NCI-H2107 treated with DMSO at 0.1 percent for 48 hours (cell line): ENCODE data around the gene SNRNP70.
A peak's percentile ranks its signal among the peaks of the same experiment; 100 is the strongest.
"Not testable (repeated sequence)": the region's sequence is repeated elsewhere in the genome, so short reads cannot be mapped to it uniquely, and the experiment has no call there.

Experiments
- DNase-seq: peaks from one replicate; lab custom pipeline; 2025; ENCODE audit not compliant: unreplicated experiment; lab: John Stamatoyannopoulos, UW

The SNRNP70 gene, protein sequence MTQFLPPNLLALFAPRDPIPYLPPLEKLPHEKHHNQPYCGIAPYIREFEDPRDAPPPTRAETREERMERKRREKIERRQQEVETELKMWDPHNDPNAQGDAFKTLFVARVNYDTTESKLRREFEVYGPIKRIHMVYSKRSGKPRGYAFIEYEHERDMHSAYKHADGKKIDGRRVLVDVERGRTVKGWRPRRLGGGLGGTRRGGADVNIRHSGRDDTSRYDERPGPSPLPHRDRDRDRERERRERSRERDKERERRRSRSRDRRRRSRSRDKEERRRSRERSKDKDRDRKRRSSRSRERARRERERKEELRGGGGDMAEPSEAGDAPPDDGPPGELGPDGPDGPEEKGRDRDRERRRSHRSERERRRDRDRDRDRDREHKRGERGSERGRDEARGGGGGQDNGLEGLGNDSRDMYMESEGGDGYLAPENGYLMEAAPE

DNA sequence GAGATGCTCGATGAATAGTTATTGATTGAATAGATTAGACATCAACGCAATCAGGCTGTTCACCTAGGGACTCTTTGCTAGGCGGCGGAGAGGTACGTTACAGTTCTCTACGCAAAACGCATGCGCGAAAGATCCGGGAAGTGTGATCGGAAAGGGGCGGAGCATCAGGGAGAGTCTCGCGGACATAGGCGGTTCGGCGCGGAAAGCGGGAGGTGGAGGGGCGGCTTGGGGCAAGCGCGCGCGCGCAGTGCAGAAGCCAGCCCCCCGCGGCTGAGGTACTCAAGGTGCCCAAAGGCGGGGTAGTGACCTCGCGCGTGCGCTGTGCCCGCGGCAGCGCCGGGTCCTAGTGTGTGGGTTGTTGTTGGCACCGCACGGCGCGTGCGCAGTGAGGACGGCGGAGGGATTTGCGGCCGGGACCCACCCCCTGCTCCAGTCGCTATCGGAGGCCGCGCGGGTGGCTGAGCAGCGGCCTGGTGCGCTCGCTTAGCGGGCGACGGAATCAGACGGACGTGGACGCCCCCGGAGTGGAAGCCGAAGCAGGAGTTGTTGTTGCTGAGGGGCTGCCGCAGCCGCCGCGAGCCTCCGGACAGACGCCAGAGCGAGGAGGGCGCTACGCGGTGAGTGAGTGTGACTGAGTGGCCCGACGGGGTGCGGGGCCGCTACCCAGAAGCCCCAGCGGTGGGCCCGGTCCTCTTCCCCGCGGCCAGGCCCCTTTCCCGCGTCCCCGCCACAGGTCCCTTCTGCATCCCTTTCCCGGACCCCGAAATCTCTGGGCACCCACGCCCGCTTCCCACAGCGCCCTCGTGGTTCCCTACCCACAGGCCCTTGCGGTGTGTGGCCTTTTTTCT, at the start of gene SNRNP70:
TSS of gene SNRNP70 (plus strand) at position 432 of the 848 bp plus-strand sequence. CDS start 964 bp downstream, outside the sequence.
- DNase-seq: peak; percentile 97

GRCh38 chr19:49036815-49037214, 48.4 kb upstream of the SNRNP70 start, which contains the start of gene CGB1:
TSS of gene CGB1 (minus strand) at chr19:49036895. CDS start at chr19:49036711, 184 bp downstream.
- DNase-seq: not testable (repeated sequence)

- DNase-seq: not testable (repeated sequence)
These were observed 47.1 kb upstream of the SNRNP70 start for GRCh38 chr19:49038111-49038510.

- not testable (repeated sequence) for DNase-seq
These were observed 46.5 kb upstream of the SNRNP70 start for GRCh38 chr19:49038557-49039276.

DNA sequence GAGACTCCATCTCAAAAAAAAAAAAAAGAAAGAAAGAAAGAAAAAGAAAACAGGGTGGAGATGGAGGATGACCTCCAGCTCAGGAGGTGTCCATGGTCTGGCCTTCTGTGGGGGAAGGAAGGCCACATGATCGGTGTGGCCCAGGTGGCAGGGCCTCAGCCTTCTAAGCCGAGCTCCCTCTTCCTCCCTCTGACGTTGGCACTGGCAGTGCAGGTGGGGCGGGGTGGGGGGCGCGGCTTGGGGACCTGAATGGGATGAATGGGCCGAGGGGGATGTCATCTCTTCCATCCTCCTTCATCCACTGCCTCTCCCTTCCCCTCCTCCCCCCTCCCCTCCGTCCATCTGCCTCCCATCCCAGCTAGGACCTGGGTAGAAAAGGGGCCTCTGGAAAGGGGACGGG, 45.5 kb upstream of the SNRNP70 start:
- not testable (repeated sequence) for DNase-seq

DNA sequence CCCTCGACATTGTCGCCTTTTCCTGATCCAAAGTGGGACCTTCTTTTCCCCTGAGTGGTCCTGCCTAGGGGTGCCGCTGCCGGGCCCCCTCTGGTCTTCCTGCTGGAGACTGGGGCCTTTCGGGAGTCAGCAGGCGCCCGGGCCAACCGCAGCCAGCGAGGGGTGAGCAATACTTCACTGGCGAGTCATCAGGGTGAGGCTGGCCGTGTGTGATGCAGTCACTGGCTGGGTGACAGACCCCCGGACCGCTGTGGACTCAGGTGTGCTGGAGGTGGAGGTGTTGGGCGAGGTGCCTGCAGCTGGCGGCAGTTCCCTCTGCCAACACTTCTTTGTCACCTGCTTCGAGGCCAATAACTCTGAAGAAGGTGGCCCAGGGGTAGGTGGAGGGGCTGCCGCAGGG, 43.1 kb upstream of the SNRNP70 start:
- no peak for DNase-seq

- DNase-seq: not testable (repeated sequence)
These were observed 42.6 kb upstream of the SNRNP70 start for GRCh38 chr19:49042666-49043065.

GRCh38 chr19:49043548-49043947, 41.7 kb upstream of the SNRNP70 start, which contains the start of gene CGB5:
TSS of gene CGB5 (plus strand) at chr19:49043848. CDS start at chr19:49044210, 362 bp downstream.
- DNase-seq: not testable (repeated sequence)

GRCh38 chr19:49049011-49049410, 36.2 kb upstream of the SNRNP70 start, which contains the start of gene CGB8:
TSS of gene CGB8 (minus strand) at chr19:49049111. CDS start at chr19:49048739, 372 bp downstream.
- not testable (repeated sequence) for DNase-seq

DNA sequence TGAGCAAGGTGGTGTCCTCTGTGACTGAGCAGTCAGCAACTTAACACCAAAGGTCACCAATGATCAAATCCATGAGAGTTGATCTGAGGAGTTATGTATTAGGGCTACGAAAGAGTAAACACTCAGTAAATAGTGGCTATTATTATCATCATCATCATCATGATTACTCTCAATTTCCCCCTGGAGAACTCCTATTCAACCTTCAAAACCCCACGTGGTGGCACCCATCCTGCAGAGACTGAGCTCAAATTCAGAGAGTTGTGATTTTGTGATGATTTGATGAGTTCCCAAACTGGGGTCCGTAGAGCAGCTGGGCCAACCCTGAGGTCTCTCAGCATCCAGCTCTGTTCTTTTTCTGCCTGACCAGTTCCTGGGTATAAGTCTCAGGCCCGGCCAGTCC, 35.4 kb upstream of the SNRNP70 start:
- DNase-seq: not testable (repeated sequence)

DNA sequence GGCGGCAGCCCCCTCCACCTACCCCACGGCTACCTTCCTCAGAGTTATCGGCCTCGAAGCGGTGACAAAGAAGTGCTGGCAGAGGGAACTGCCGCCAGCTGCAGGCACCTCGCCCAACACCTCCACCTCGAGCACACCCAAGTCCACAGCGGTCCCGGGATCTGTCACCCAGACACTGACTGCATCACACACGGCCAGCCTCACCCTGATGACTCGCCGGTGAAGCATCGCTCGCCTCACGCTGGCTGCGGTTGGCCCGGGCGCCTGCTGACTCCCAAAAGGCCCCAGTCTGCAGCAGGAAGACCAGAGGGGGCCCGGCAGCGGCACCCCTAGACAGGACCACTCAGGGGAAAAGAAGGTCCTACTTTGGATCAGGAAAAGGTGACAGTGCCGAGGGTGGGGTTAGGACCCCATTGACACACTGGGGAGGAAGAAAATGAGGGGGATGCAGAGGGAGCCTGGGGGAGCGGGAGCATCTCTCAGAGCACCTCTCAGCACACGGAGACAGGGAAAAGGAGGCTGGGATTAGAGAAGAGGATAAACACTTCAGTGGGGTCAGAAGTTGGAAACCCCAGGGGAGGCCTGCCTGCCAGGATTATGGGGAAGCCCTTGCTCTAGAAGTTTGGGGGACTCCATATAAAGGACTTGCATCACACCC, 34.7 kb upstream of the SNRNP70 start:
- not testable (repeated sequence) for DNase-seq

- no peak for DNase-seq
These were observed 28.9 kb upstream of the SNRNP70 start for GRCh38 chr19:49056101-49056901.

GRCh38 chr19:49056902-49057596, 28.2 kb upstream of the SNRNP70 start:
- DNase-seq: not testable (repeated sequence)

GRCh38 chr19:49057636-49058234, 27.5 kb upstream of the SNRNP70 start, which contains the start of gene CGB7:
TSS of gene CGB7 (minus strand) at chr19:49057749. CDS start at chr19:49055375, 2,374 bp downstream.
- no peak for DNase-seq

DNA sequence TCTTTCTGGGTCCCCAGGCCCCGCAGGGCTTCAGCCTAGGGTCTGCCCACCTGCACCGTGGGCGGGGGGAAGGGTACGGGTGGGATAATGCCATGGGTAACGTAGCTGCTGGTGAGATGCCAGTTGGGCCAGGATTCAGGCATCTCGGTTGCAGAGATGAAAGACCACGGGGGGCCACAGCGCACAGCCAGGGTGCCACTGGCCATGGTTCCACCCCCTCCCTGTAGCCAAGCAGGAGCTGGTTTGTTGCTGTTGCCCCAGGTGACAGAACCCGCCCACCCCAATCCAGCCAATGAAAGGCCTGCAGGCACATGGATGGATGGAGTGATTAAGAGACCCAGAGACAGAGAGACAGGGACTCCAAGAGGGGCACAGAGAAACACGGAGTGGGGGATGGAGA, 26.7 kb upstream of the SNRNP70 start:
- no peak for DNase-seq

- no peak for DNase-seq
These were observed 26.2 kb upstream of the SNRNP70 start for GRCh38 chr19:49059053-49059452.

DNA sequence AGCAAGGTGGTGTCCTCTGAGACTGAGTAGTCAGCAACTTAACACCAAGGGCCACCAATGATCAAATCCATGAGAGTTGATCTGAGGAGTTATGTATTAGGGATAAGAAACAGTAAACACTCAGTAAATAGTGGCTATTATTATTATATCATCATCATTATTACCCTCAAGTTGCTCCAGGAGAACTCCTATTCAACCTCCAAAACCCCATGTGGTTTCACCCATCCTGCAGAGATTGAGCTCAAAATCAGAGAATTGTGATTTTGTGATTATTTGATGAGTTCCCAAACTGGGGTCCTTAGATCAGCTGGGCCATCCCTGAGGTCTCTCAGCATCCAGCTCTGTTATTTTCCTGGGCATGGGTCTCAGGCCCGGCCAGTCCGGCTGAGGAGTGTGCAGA, 24.3 kb upstream of the SNRNP70 start:
- no peak for DNase-seq

- no peak for DNase-seq
These were observed 23.8 kb upstream of the SNRNP70 start for GRCh38 chr19:49061445-49061844.
